ENCODE measurements around the gene EXOSC9. TPM values are rescaled to one million over a fixed set of nuclear protein-coding genes. Genes with fewer than 3 reads are reported as not detected.

The EXOSC9 gene
- 21.2 and 21.5 TPM in 2 replicates for total RNA-seq

DNA sequence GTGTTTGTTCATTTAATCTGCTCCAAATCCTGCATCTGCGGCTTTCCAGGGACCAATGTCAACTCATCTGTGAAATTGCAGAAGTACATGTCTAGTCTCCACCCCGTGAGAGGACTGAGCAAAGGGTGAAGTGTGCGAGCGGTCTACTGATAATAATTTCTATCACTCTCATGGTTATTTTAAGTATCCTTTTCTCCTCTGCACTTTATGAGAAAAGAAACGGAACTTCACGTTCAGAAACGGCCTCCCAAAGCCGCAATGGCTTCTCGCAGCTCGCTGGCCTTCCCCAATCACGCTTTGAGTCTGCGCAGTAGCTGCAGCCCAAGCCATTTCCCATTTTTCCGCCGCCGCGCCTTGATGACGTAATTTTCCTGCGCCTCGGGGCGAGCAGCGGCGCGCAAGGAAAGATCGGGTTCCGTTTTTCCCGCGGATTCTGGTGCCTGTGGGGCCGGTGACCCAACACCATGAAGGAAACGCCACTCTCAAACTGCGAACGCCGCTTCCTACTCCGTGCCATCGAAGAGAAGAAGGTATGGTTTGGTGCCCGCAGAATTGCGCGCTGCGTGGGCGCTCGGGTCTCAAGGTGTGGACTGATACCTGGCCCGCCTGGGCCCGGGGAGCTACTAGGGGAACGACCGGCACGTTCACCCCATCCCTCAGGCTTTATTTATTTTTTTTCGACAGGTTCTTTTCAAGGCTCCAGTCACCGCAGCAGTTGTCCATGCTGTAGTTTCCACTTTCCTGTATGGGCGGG, at the start of gene EXOSC9:
Gene EXOSC9 (plus strand): TSS at position 363 of the 754 bp plus-strand sequence. CDS start 102 bp downstream, at position 465.

GRCh38 chr4:121764702-121765367, 36.3 kb upstream of the EXOSC9 start, which contains the start of gene SMIM43:
TSS of gene SMIM43 (minus strand) at chr4:121765164. CDS start at chr4:121765105, 59 bp downstream.

GRCh38 chr4:121823505-121824170, 22.5 kb downstream of the EXOSC9 start, which contains the start of gene CCNA2:
TSS of gene CCNA2 (minus strand) at chr4:121823883. CDS start at chr4:121823628, 255 bp downstream.

Other genes with a start within 250 kb of the EXOSC9 start
- 297 and 570 TPM in 2 replicates for gene ANXA5, start 104.3 kb upstream of the EXOSC9 start, total RNA-seq
- gene SMIM43, start 36.2 kb upstream of the EXOSC9 start, total RNA-seq, result under 0.01 TPM in 1 of 2 replicates, not detected in the other
- gene CCNA2, start 22.6 kb downstream of the EXOSC9 start, total RNA-seq, result 9.4 and 23.7 TPM in 2 replicates
- 10.2 and 20.7 TPM in 2 replicates for gene BBS7, start 69.2 kb downstream of the EXOSC9 start, total RNA-seq
- not detected in 2 replicates for gene TRPC3, start 150.7 kb downstream of the EXOSC9 start, total RNA-seq

Measured in placental epithelial cell (primary cell).